Smooth muscle cell (in vitro differentiated cells): ENCODE results near the gene PYURF. TPM values are rescaled to one million over a fixed set of nuclear protein-coding genes. Genes with fewer than 3 reads are reported as not detected.
"Not testable (repeated sequence)": the region's sequence is repeated elsewhere in the genome, so short reads cannot be mapped to it uniquely, and the experiment has no call there.

ENCODE experiments used
- DNase-seq: peaks from one replicate; lab custom pipeline; 2025; ENCODE audit not compliant: unreplicated experiment; lab: John Stamatoyannopoulos, UW
- H2AFZ ChIP-seq: fragments of 200-600 bp; sonication (generic); 2 replicates; pipeline ENCODE4 v1.6.0; 2016; ENCODE audit warnings: antibody characterized with exemption, low read depth, mild to moderate bottlenecking
- H3F3A ChIP-seq: fragments of 200-600 bp; sonication (generic); 2 replicates; pipeline ENCODE4 v1.6.0; 2017; ENCODE audit warnings: antibody characterized with exemption, low read depth
- H3K27ac ChIP-seq: fragments of 200-600 bp; sonication (generic); 2 replicates; pipeline ENCODE4 v1.5.1; 2016; ENCODE audit warnings: low read depth, mild to moderate bottlenecking
- H3K27me3 ChIP-seq: fragments of 200-600 bp; sonication (generic); 2 replicates; pipeline ENCODE4 v1.6.1; 2016; ENCODE audit warnings: low read depth, mild to moderate bottlenecking
- H3K36me3 ChIP-seq: fragments of 200-600 bp; sonication (generic); 2 replicates; pipeline ENCODE4 v1.5.1; 2016; ENCODE audit warnings: low read depth
- H3K4me1 ChIP-seq: fragments of 200-600 bp; sonication (generic); 2 replicates; pipeline ENCODE4 v1.5.1; 2016; ENCODE audit warnings: low read depth
- H3K4me2 ChIP-seq: fragments of 200-600 bp; sonication (generic); 2 replicates; pipeline ENCODE4 v1.6.0; 2016; ENCODE audit warnings: mild to moderate bottlenecking
- H3K4me3 ChIP-seq: fragments of 200-600 bp; sonication (generic); 2 replicates; pipeline ENCODE4 v1.5.1; 2016; ENCODE audit warnings: mild to moderate bottlenecking
- H3K79me2 ChIP-seq: fragments of 200-600 bp; sonication (generic); 2 replicates; pipeline ENCODE4 v1.6.0; 2016; ENCODE audit warnings: low read depth, mild to moderate bottlenecking
- H3K9ac ChIP-seq: fragments of 200-600 bp; sonication (generic); 2 replicates; pipeline ENCODE4 v1.6.0; 2016; ENCODE audit warnings: low read depth
- H3K9me3 ChIP-seq: fragments of 200-600 bp; sonication (generic); replicated peaks from 2 replicates; pipeline ENCODE4 v1.5.1; 2016; ENCODE audit warnings: low read depth
- H4K20me1 ChIP-seq: fragments of 200-600 bp; sonication (generic); 2 replicates; pipeline ENCODE4 v1.6.0; 2016; ENCODE audit warnings: low read depth
- WGBS: methylation state at CpG from one replicate; pipeline ENCODE4 v1.1.7; 2016; ENCODE audit warnings: low lambda C conversion rate; 5-methylcytosine and 5-hydroxymethylcytosine counted together
- polyA plus RNA-seq: library from polyadenylated mRNA; unstranded; fragments of >200 nt; fragmentation: Nextera tagmentation; extraction: Ambion mirVana; gene quantifications from 2 replicates; pipeline ENCODE4 v1.2.1, GENCODE V29; 2016
- total RNA-seq: library from RNA; depleted of rRNA; stranded (reverse); fragments of >200 nt; gene quantifications from 2 replicates; pipeline ENCODE4 v1.2.3, GENCODE V29; 2014
- TF ChIP-seq, protein P1 (sequence below): fragments of 200-600 bp; sonication (generic); IDR thresholded peaks from 2 replicates; pipeline ENCODE4 v1.5.1; 2017; ENCODE audit warnings: borderline replicate concordance, mild to moderate bottlenecking, antibody characterized with exemption; ENCODE audit not compliant: insufficient read depth, poor library complexity, severe bottlenecking

Gene PYURF
- total and polyA plus RNA-seq, 2 experiments from 2014 or later: 87.7 to 92.1 TPM

DNA sequence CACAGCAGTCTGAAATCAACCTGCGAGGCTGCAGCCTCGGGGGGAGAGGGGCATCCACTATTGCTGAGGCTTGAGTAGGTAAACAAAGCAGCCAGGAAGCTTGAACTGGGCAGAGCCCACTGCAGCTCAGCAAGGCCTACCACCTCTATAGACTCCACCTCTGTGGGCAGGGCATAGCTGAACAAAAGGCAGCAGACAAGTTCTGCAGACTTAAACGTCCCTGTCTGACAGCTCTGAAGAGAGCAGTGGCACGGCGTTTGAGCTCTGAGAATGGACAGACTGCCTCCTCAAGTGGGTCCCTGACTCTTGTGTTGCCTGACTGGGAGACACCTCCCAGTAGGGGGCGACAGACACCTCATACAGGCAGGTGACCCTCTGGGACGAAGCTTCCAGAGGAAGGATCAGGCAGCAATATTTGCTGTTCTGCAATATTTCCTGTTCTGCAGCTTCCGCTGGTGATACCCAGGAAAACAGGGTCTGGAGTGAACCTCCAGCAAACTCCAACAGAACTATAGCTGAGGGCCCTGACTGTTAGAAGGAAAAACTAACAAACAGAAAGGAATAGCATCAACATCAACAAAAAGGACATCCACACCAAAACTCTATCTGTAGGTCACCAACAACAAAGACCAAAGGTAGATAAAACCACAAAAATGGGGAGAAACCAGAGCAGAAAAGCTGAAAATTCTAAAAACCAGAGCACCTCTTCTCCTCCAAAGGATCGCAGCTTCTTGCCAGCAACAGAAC is 15.9 kb upstream of the PYURF start:
- not testable (repeated sequence) for H3K4me2 ChIP-seq, H3K36me3 ChIP-seq, H3F3A ChIP-seq, H3K79me2 ChIP-seq, H3K9ac ChIP-seq, DNase-seq, H3K27ac ChIP-seq, H4K20me1 ChIP-seq, H3K9me3 ChIP-seq, H3K4me3 ChIP-seq, H3K4me1 ChIP-seq, H3K27me3 ChIP-seq
- TF ChIP-seq, protein P1, sequence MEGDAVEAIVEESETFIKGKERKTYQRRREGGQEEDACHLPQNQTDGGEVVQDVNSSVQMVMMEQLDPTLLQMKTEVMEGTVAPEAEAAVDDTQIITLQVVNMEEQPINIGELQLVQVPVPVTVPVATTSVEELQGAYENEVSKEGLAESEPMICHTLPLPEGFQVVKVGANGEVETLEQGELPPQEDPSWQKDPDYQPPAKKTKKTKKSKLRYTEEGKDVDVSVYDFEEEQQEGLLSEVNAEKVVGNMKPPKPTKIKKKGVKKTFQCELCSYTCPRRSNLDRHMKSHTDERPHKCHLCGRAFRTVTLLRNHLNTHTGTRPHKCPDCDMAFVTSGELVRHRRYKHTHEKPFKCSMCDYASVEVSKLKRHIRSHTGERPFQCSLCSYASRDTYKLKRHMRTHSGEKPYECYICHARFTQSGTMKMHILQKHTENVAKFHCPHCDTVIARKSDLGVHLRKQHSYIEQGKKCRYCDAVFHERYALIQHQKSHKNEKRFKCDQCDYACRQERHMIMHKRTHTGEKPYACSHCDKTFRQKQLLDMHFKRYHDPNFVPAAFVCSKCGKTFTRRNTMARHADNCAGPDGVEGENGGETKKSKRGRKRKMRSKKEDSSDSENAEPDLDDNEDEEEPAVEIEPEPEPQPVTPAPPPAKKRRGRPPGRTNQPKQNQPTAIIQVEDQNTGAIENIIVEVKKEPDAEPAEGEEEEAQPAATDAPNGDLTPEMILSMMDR: peak; percentile 68
- peak overlapping the region; percentile 71 for H2AFZ ChIP-seq
- 43% methylated on average over 9 of the region's 9 CpGs for WGBS

DNA sequence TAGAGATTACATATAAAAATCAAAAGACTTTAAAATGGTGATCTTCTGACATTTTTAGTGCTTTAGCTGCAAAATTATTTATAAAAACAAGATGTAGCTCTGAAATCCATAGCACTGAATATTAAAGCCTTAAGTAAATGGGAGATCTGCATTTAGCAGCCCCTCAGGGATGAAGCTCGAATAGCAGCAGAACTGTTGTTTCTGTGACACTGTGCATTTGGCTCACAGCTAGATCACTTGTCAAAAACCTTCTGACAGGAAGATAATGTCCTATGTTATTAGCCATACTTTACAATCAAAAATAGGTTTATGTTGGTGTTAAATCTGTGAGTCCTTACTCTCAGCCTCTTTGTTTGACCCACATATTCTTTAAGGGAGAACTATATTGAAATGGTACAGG is 14.1 kb upstream of the PYURF start:
- no peak for DNase-seq
- Histone ChIP-seq H3K9ac (no peak overlapping the region), H3K4me1 (no peaks in the 10 kb centered on the region), H3K79me2 (no peaks in the 10 kb centered on the region), H3K4me2 (no peak overlapping the region), H4K20me1 (no peaks in the 10 kb centered on the region), H2AFZ (no peak overlapping the region), H3K27me3 (no peaks in the 10 kb centered on the region), H3K36me3 (no peaks in the 10 kb centered on the region), H3K9me3 (no peaks in the 10 kb centered on the region), H3K4me3 (no peak overlapping the region), H3K27ac (no peak overlapping the region), H3F3A (no peaks in the 10 kb centered on the region)
- TF ChIP-seq, protein P1: no peak
- 89% methylated on average over 1 of the region's 1 CpG for WGBS

DNA sequence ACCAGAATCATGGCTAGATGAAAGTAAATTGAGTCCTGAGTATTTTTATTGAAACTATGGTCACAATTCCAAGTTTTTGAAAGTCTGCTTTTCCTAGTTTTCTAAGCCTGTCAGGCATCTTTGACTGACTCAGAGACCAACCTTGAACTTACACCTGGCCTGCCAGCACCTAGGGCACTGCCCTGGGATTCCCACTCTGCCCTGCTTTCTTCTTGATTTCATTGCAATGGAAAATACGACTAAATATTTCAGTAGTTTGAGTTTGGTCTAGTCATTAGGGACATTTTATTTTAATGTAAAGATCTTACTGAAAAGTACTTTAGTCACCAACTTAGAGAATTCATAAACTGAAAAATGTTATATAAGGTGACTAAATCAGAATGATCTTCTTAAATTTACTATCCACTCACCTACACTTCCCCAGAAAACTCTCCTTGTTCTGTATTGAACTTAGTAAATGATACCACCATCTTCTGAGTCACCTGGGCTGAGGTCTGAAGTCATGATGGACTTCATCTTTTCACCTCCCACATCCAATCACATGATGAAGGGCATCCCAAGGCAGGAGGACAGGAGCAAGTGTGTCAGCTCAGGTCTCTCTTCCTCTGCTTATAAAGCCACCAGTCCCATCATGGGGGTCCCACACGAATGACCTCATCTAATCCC is 11.6 kb upstream of the PYURF start:
- WGBS: 84% methylated on average over 2 of the region's 2 CpGs
- Histone ChIP-seq H3K79me2 (no peaks in the 10 kb centered on the region), H4K20me1 (no peaks in the 10 kb centered on the region), H3K27me3 (no peaks in the 10 kb centered on the region), H2AFZ (peak overlapping the region; percentile 26), H3K4me1 (no peaks in the 10 kb centered on the region), H3K4me3 (no peak overlapping the region), H3K4me2 (peak overlapping the region; percentile 67), H3K9me3 (no peaks in the 10 kb centered on the region), H3F3A (no peaks in the 10 kb centered on the region), H3K36me3 (no peaks in the 10 kb centered on the region), H3K9ac (no peak overlapping the region), H3K27ac (peak overlapping the region; percentile 92)
- TF ChIP-seq, protein P1: no peak
- DNase-seq: no peak
